Measurements from ENCODE around the gene ZNF41.

The ZNF41 gene

GRCh38 chrX:47413179-47413594, 69.8 kb downstream of the ZNF41 start:
- DNase-seq (ENCODE audit: low read depth): no peak
- H3K4me3 ChIP-seq (ENCODE audit: control insufficient read depth, low read depth, low read length): no peak overlapping the region
- TF ChIP-seq CTCF (IDR thresholded peaks at IDR 0.05; ENCODE audit: control insufficient read depth, insufficient read depth, low read depth, low read length, missing control alignments): no peak

Data from AG09309 (cell line).